ENCODE results near the gene CALN1. TPM values are rescaled to one million over a fixed set of nuclear protein-coding genes. Genes with fewer than 3 reads are reported as not detected.

CALN1 gene
- total RNA-seq, 6 experiments from 2014 or later = 0.06 to 0.98 (median 0.34) TPM

DNA sequence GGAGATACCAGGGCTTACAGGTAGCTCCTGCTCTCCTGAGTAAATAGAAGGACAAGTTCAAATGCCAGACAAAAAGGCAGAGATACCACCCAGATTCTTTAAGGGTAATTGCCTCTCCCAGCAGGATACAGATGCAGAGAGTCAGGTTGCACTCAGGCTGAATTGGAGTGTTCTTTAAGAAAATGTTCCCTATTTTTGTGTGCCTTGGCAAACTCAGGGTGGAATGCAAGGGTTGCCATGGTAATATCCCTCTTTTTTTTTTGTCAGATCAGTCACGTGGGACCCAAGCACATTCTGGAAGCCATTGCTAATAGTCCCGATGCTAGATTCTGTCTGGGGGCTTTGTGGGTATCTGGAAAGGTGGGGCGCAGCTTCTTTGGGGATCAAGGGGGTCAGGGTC is 628.0 kb downstream of the CALN1 start:
- intact Hi-C loops (cut with DNase I) = no loop called here
- H3K36me3 ChIP-seq = no peaks in the 10 kb centered on the region
- H3K4me3 ChIP-seq = no peak overlapping the region
- H3K9me3 ChIP-seq = no peaks in the 10 kb centered on the region
- DNase-seq (no peak), ATAC-seq (no peak)
- H3K4me1 ChIP-seq = no peaks in the 10 kb centered on the region
- TF ChIP-seq, protein P1, sequence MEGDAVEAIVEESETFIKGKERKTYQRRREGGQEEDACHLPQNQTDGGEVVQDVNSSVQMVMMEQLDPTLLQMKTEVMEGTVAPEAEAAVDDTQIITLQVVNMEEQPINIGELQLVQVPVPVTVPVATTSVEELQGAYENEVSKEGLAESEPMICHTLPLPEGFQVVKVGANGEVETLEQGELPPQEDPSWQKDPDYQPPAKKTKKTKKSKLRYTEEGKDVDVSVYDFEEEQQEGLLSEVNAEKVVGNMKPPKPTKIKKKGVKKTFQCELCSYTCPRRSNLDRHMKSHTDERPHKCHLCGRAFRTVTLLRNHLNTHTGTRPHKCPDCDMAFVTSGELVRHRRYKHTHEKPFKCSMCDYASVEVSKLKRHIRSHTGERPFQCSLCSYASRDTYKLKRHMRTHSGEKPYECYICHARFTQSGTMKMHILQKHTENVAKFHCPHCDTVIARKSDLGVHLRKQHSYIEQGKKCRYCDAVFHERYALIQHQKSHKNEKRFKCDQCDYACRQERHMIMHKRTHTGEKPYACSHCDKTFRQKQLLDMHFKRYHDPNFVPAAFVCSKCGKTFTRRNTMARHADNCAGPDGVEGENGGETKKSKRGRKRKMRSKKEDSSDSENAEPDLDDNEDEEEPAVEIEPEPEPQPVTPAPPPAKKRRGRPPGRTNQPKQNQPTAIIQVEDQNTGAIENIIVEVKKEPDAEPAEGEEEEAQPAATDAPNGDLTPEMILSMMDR (IDR thresholded peaks at IDR 0.05) = no peak
- TF ChIP-seq POLR2A (IDR thresholded peaks at IDR 0.05) = no peak
- no peak overlapping the region for H3K27ac ChIP-seq
- H3K27me3 ChIP-seq = no peaks in the 10 kb centered on the region
- WGBS (ENCODE audit: insufficient coverage, low coverage, low lambda C conversion rate, missing lambda C conversion rate) = no CpG with 5 or more reads among the region's 3 CpGs

DNA sequence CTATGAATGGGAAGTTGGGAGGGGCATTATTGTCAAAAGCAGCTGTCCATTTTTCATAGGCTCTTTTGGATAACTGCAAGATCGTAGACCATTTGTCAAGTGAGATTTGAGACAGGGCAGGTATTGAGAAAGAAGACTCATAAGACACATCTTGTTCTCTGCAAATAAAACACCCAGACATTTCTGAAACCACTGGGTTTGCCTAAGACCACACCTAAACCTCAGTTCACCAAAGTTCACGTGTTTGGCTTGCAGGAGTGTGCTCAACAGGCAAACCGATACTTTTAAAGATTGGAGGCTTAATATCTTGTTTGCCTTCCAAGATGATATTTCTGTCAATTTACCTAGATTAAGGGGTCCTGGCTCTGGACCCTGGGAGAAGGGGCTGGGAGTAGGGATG is 628.4 kb downstream of the CALN1 start:
- Histone ChIP-seq H3K36me3 (no peaks in the 10 kb centered on the region), H3K4me1 (no peaks in the 10 kb centered on the region), H3K9me3 (no peaks in the 10 kb centered on the region), H3K4me3 (no peak overlapping the region), H3K27ac (no peak overlapping the region), H3K27me3 (no peaks in the 10 kb centered on the region)
- ATAC-seq (no peak), DNase-seq (no peak)
- 57% methylated on average over 3 of the region's 3 CpGs for WGBS (ENCODE audit: insufficient coverage, low coverage, low lambda C conversion rate, missing lambda C conversion rate)
- TF ChIP-seq, protein P1 (IDR thresholded peaks at IDR 0.05) = no peak
- TF ChIP-seq POLR2A (IDR thresholded peaks at IDR 0.05) = no peak
- intact Hi-C loops (cut with DNase I) = no loop called here

DNA sequence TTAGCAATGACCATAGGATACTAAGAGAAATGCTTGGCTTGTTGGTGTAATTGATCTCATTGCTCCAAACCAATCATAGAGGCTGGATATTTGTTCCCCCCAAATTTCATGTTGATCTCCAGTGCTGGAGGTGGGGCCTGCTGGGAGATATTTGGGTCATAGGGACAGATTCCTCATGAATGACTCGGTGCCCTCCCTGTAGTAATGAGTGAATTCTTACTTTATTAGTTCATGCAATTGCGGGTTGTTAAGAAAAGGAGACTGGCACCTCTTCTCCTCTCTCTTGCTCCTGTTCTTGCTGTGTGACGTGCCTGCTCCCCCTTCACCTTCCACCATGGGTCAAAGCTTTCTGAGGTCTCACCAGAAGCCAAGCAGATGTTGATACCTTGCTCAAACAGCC is 630.1 kb downstream of the CALN1 start:
- no peak overlapping the region for H3K4me3 ChIP-seq
- no peaks in the 10 kb centered on the region for H3K4me1 ChIP-seq
- ATAC-seq (no peak), DNase-seq (no peak)
- no peaks in the 10 kb centered on the region for H3K36me3 ChIP-seq
- 52% methylated on average over 3 of the region's 3 CpGs for WGBS (ENCODE audit: insufficient coverage, low coverage, low lambda C conversion rate, missing lambda C conversion rate)
- no peak overlapping the region for H3K27ac ChIP-seq
- no peak for TF ChIP-seq POLR2A (IDR thresholded peaks at IDR 0.05)
- TF ChIP-seq, protein P1 (IDR thresholded peaks at IDR 0.05) = no peak
- intact Hi-C loops (cut with DNase I) = no loop called here
- H3K9me3 ChIP-seq = no peaks in the 10 kb centered on the region
- H3K27me3 ChIP-seq = no peaks in the 10 kb centered on the region

GRCh38 chr7:71780282-71780681 is 631.9 kb downstream of the CALN1 start:
- intact Hi-C loops (cut with DNase I) = no loop called here

More at GRCh38 chr7:71780282-71780681, 631.9 kb downstream of the CALN1 start:
- Histone ChIP-seq H3K4me1 (no peaks in the 10 kb centered on the region), H3K27ac (no peak overlapping the region), H3K27me3 (no peaks in the 10 kb centered on the region), H3K36me3 (no peaks in the 10 kb centered on the region), H3K9me3 (no peaks in the 10 kb centered on the region), H3K4me3 (no peak overlapping the region)
- no peak for DNase-seq
- WGBS (ENCODE audit: insufficient coverage, low coverage, low lambda C conversion rate, missing lambda C conversion rate) = 31% methylated on average over 6 of the region's 7 CpGs
- ATAC-seq = no peak
- TF ChIP-seq, protein P1 (IDR thresholded peaks at IDR 0.05) = no peak
- TF ChIP-seq POLR2A (IDR thresholded peaks at IDR 0.05) = no peak
